Muscle of arm (tissue), 14 donors: Measurements from ENCODE around the gene DDR2. TPM values are rescaled to one million over a fixed set of nuclear protein-coding genes. Genes with fewer than 3 reads are reported as not detected.
"Not testable (repeated sequence)": the region's sequence is repeated elsewhere in the genome, so short reads cannot be mapped to it uniquely, and the experiment has no call there.

Experiments
- DNase-seq: peaks from one replicate; pipeline ENCODE4 v3.0.0-alpha.2; 2013
- long read RNA-seq, 11 donors: transcript quantifications; one replicate each; lab custom pipeline, GENCODE V29; 2026
- polyA plus RNA-seq, 12 donors: library from polyadenylated mRNA; unstranded; fragments of 120-200 nt; gene quantifications; one replicate each; pipeline ENCODE4 v1.2.1, GENCODE V29; 2013; ENCODE audit not compliant: insufficient read length in 12 of 12

The DDR2 gene
- polyA plus RNA-seq = 10 to 100 TPM in 11 of 12 donors, not detected in 1; 33.2 to 68.4 (median 50.7) TPM
- long read RNA-seq, donor 1, full-length matches to known transcripts = 4 of 4 reads
- long read RNA-seq, donor 1, partial matches to known transcripts = 0 of 4 reads
- long read RNA-seq, donor 1, other reads (novel, unspliced or antisense) = 0 of 4 reads
- long read RNA-seq, donor 2, full-length matches to known transcripts = 4 of 9 reads
- long read RNA-seq, donor 2, partial matches to known transcripts = 5 of 9 reads
- long read RNA-seq, donor 2, other reads (novel, unspliced or antisense) = 0 of 9 reads
- long read RNA-seq, donor 3, partial matches to known transcripts = 0 of 2 reads
- long read RNA-seq, donor 3, other reads (novel, unspliced or antisense) = 0 of 2 reads
- long read RNA-seq, donor 4, partial matches to known transcripts = 0 of 1 reads
- long read RNA-seq, donor 4, other reads (novel, unspliced or antisense) = 0 of 1 reads
- long read RNA-seq, donor 5, partial matches to known transcripts = 5 of 8 reads
- long read RNA-seq, donor 5, other reads (novel, unspliced or antisense) = 0 of 8 reads
- long read RNA-seq, donor 6, partial matches to known transcripts = 41 of 41 reads
- long read RNA-seq, donor 6, other reads (novel, unspliced or antisense) = 0 of 41 reads
- long read RNA-seq, donor 7, partial matches to known transcripts = 9 of 9 reads
- long read RNA-seq, donor 7, other reads (novel, unspliced or antisense) = 0 of 9 reads
- long read RNA-seq, donor 8, full-length matches to known transcripts = 4 of 18 reads
- long read RNA-seq, donor 8, partial matches to known transcripts = 14 of 18 reads
- long read RNA-seq, donor 8, other reads (novel, unspliced or antisense) = 0 of 18 reads
- long read RNA-seq, donor 9, partial matches to known transcripts = 0 of 1 reads
- long read RNA-seq, donor 9, other reads (novel, unspliced or antisense) = 0 of 1 reads
- long read RNA-seq, donor 10, partial matches to known transcripts = 7 of 7 reads
- long read RNA-seq, donor 10, other reads (novel, unspliced or antisense) = 0 of 7 reads
- long read RNA-seq, donor 11, full-length matches to known transcripts = 4 of 12 reads
- long read RNA-seq, donor 11, partial matches to known transcripts = 8 of 12 reads
- long read RNA-seq, donor 11, other reads (novel, unspliced or antisense) = 0 of 12 reads

GRCh38 chr1:162632217-162632666 lies at the start of gene DDR2:
DDR2 (plus strand) TSS chr1:162632464; CDS start chr1:162719064, 86,600 bp downstream.
- peak; percentile 93 for DNase-seq

GRCh38 chr1:162582901-162583300 lies 49.4 kb upstream of the DDR2 start:
- DNase-seq = not testable (repeated sequence)

GRCh38 chr1:162585101-162585500 lies 47.2 kb upstream of the DDR2 start:
- DNase-seq = not testable (repeated sequence)

GRCh38 chr1:162587347-162587746 lies 44.9 kb upstream of the DDR2 start:
- DNase-seq = no peak

- DNase-seq = no peak
These were observed 44.5 kb upstream of the DDR2 start for GRCh38 chr1:162587761-162588260.

- DNase-seq = no peak
These were observed 42.2 kb upstream of the DDR2 start for GRCh38 chr1:162590101-162590500.

GRCh38 chr1:162590686-162591085 lies 41.6 kb upstream of the DDR2 start:
- DNase-seq = no peak

- DNase-seq = no peak
These were observed 35.6 kb upstream of the DDR2 start for GRCh38 chr1:162596514-162597170.

- DNase-seq = peak; percentile 73
These were observed 32.8 kb upstream of the DDR2 start for GRCh38 chr1:162599451-162599850.

GRCh38 chr1:162603117-162603516 lies 29.1 kb upstream of the DDR2 start:
- not testable (repeated sequence) for DNase-seq

- DNase-seq = no peak
These were observed 26.9 kb upstream of the DDR2 start for GRCh38 chr1:162605225-162605927.

GRCh38 chr1:162609306-162609705 lies 23.0 kb upstream of the DDR2 start:
- DNase-seq = no peak

- no peak for DNase-seq
These were observed 19.5 kb upstream of the DDR2 start for GRCh38 chr1:162612606-162613400.

GRCh38 chr1:162616848-162617247 lies 15.4 kb upstream of the DDR2 start:
- DNase-seq = no peak

GRCh38 chr1:162617513-162617912 lies 14.8 kb upstream of the DDR2 start:
- DNase-seq = no peak

GRCh38 chr1:162619076-162619475 lies 13.2 kb upstream of the DDR2 start:
- no peak for DNase-seq

- no peak for DNase-seq
These were observed 11.0 kb upstream of the DDR2 start for GRCh38 chr1:162621256-162621655.

GRCh38 chr1:162625679-162626078 lies 6.6 kb upstream of the DDR2 start:
- DNase-seq = peak; percentile 55

GRCh38 chr1:162626094-162626493 lies 6.2 kb upstream of the DDR2 start:
- DNase-seq = peak; percentile 90

- peak; percentile 51 for DNase-seq
These were observed 5.5 kb upstream of the DDR2 start for GRCh38 chr1:162626761-162627160.
